GDM1 (cell line): ENCODE data around the gene SCLY.
"Not testable (repeated sequence)": the region's sequence is repeated elsewhere in the genome, so short reads cannot be mapped to it uniquely, and the experiment has no call there.

Experiments
- DNase-seq: peaks from one replicate; lab custom pipeline; 2025; lab: John Stamatoyannopoulos, UW

Gene SCLY

GRCh38 chr2:238060542-238061314, at the start of gene SCLY:
Gene SCLY (plus strand): TSS chr2:238061001. CDS start chr2:238061055, 54 bp downstream.
- DNase-seq, result peak; percentile 96

- DNase-seq, result no peak
These were observed 47.0 kb upstream of the SCLY start for GRCh38 chr2:238013806-238014205.

GRCh38 chr2:238015705-238016104, 45.1 kb upstream of the SCLY start:
- no peak for DNase-seq

- DNase-seq, result no peak
These were observed 44.3 kb upstream of the SCLY start for GRCh38 chr2:238016526-238016925.

- no peak for DNase-seq
These were observed 40.8 kb upstream of the SCLY start for GRCh38 chr2:238019962-238020361.

GRCh38 chr2:238020816-238021215, 40.0 kb upstream of the SCLY start:
- DNase-seq, result no peak

- DNase-seq, result no peak
These were observed 39.5 kb upstream of the SCLY start for GRCh38 chr2:238021327-238021726.

GRCh38 chr2:238022594-238023157, 38.1 kb upstream of the SCLY start:
- no peak for DNase-seq

GRCh38 chr2:238023608-238024007, 37.2 kb upstream of the SCLY start:
- no peak for DNase-seq

- no peak for DNase-seq
These were observed 35.8 kb upstream of the SCLY start for GRCh38 chr2:238024986-238025385.

GRCh38 chr2:238025741-238026360, 35.0 kb upstream of the SCLY start:
- DNase-seq, result no peak

GRCh38 chr2:238027058-238027457, 33.7 kb upstream of the SCLY start:
- DNase-seq, result no peak

GRCh38 chr2:238027591-238028415, 33.0 kb upstream of the SCLY start:
- peak; percentile 39 for DNase-seq

GRCh38 chr2:238029853-238030252, 30.9 kb upstream of the SCLY start:
- no peak for DNase-seq

GRCh38 chr2:238030422-238031155, 30.2 kb upstream of the SCLY start:
- DNase-seq, result no peak

- DNase-seq, result no peak
These were observed 29.1 kb upstream of the SCLY start for GRCh38 chr2:238031751-238032150.

GRCh38 chr2:238032755-238033337, 28.0 kb upstream of the SCLY start:
- DNase-seq, result no peak

GRCh38 chr2:238033991-238034390, 26.8 kb upstream of the SCLY start:
- not testable (repeated sequence) for DNase-seq

GRCh38 chr2:238038203-238038602, 22.6 kb upstream of the SCLY start:
- DNase-seq, result no peak

- no peak for DNase-seq
These were observed 21.6 kb upstream of the SCLY start for GRCh38 chr2:238039151-238039550.

- no peak for DNase-seq
These were observed 20.8 kb upstream of the SCLY start for GRCh38 chr2:238039985-238040384.
